Stimulated activated effector memory CD8-positive, alpha-beta T cell treated with anti-CD3 and anti-CD28 coated beads, Interleukin-12 subunit alpha, Interleukin-12 subunit beta, amount 100 ng/mL, for 72 hours (primary cell): ENCODE data around the gene UBXN4.
A peak's percentile ranks its signal among the peaks of the same experiment; 100 is the strongest.

Experiments used
- ATAC-seq: fragments of 150-1000 bp; cut with Tn5 transposase; 2 replicates; pipeline ENCODE4 v1.10.0; 2021
- DNase-seq, 2 donors: peaks; one replicate each; pipeline ENCODE4 v3.0.0; 2021 to 2022; ENCODE audit warnings: low spot score in 2 of 2
- H3K27ac Mint-ChIP-seq: one replicate; pipeline ENCODE4 v1.8.0; 2022; ENCODE audit warnings: mild to moderate bottlenecking, mixed read lengths
- H3K36me3 Mint-ChIP-seq: one replicate; pipeline ENCODE4 v1.8.0; 2022; ENCODE audit warnings: mild to moderate bottlenecking, mixed read lengths
- H3K4me1 Mint-ChIP-seq: one replicate; pipeline ENCODE4 v1.8.0; 2022; ENCODE audit warnings: mixed read lengths
- H3K4me3 Mint-ChIP-seq: one replicate; pipeline ENCODE4 v1.8.0; 2022; ENCODE audit warnings: mild to moderate bottlenecking, mixed read lengths
- H3K9me3 Mint-ChIP-seq: one replicate; pipeline ENCODE4 v1.8.0; 2022; ENCODE audit warnings: mixed read lengths

UBXN4 gene

DNA sequence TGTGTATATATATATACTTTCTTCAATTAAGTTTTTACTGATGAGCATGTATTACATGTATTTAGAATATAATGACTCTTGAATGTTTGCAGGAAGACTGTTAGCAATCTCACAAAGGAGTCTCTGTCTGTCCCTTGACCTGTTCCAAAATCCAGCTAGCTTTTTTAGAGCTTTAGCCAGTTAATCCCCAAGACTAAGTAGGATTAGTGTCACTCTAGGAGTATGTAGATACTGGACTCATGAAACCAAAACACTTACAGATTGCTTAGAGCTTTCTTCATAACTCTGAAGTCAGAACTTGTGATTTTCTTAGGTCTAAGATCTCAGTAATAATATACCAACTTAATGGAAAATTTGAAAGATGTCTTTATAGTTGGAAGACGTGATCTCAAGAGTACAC lies 2.2 kb downstream of the UBXN4 start:
- Mint-ChIP-seq H3K9me3 (no peaks in the 10 kb centered on the region), H3K36me3 (peaks cover 63% of the 10 kb centered on the region), H3K27ac (peak overlapping the region; percentile 23), H3K4me3 (peak overlapping the region; percentile 89), H3K4me1 (peaks cover 29% of the 10 kb centered on the region)
- ATAC-seq (no peak), DNase-seq (no peak)

DNA sequence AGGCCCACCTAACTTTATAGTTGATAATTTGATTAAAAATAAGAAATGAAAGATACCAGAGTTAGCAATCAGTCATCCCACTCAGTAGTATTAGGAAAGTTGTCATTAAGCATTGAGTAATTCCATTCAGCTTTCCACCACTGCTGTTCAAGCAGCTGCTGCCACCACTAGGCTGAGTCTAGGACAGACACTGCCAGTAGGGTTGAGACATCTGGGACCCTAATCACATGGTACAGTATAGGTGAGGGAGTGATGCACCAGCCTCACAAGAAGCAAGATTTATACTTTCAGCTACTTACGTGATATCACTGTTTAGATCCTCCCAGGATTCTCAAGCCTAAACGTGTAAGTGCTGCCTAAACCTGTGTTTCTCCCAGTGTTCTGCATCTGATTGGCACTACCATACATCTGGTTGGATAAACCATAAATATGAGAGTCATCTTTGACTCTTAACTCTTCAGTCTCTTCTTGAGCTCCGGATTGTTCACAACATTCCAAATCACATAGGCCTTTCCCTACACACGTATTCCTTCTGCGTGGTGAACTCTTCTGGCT lies 3.2 kb downstream of the UBXN4 start:
- ATAC-seq = no peak
- Mint-ChIP-seq H3K36me3 (peaks cover 73% of the 10 kb centered on the region), H3K27ac (peak overlapping the region; percentile 23), H3K9me3 (no peaks in the 10 kb centered on the region), H3K4me1 (peaks cover 29% of the 10 kb centered on the region), H3K4me3 (peak overlapping the region; percentile 89)
- no peak for DNase-seq

DNA sequence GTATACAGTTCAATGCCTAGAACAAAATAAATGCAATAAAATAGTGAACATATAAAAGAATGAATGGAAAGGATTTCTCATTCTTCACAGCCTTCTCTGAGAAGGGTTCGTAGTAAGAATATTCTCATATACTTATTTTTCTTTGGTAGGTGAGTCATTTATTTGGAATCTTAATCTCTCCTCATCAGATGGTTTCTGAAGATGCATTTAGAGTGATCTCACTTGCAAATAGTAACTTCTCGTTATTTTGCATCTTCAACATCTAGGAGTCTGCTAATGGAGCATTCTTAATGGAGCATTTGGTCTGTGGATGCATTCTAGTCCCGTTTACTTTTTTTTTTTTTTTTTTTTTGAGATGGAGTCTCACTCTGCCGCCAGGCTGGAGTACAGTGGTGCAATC lies 3.9 kb downstream of the UBXN4 start:
- H3K4me3 Mint-ChIP-seq = peak overlapping the region; percentile 89
- DNase-seq (no peak), ATAC-seq (no peak)
- no peaks in the 10 kb centered on the region for H3K9me3 Mint-ChIP-seq
- no peak overlapping the region for H3K27ac Mint-ChIP-seq
- peaks cover 29% of the 10 kb centered on the region for H3K4me1 Mint-ChIP-seq
- peaks cover 80% of the 10 kb centered on the region for H3K36me3 Mint-ChIP-seq

DNA sequence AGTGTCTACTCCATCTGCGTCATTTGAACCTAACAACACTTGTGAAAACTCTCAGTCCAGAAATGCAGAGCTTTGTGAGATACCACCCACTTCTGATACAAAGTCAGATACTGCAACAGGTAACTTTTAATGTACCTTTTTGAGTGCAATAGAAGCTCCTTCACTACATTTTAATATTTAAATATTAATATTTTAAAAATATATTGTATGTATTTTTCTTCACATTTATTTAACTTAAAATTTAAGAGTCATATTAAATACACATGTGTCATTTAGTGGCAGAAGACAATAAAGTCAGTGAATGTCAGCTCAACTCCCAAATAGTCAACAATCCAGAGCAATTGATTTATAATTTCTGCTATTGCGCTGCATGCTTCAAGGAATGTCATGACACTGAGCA lies 13.9 kb downstream of the UBXN4 start:
- H3K36me3 Mint-ChIP-seq = peaks cover 100% of the 10 kb centered on the region
- ATAC-seq (no peak), DNase-seq (no peak)
- no peak overlapping the region for H3K27ac Mint-ChIP-seq
- H3K9me3 Mint-ChIP-seq = peaks cover 3% of the 10 kb centered on the region
- no peak overlapping the region for H3K4me3 Mint-ChIP-seq
- no peaks in the 10 kb centered on the region for H3K4me1 Mint-ChIP-seq

DNA sequence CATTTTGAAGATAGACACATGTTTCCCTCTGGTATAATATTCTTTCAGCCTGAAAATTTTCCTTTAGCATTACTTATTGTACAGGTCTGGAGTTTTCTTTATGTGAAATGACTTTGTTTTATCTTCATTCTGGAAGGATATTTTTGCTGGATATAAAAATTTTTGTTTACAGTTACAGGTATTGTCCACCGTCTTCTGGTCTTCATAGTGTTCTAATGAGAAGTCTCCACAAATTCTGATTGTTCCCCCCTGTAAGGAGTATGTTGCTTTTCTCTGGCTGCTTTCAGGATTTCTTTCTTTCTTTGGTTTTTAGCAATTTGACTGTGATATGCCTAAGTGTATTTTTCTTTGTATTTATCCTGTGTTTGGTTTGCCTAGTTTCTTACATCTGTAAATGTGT lies 15.0 kb downstream of the UBXN4 start:
- peaks cover 100% of the 10 kb centered on the region for H3K36me3 Mint-ChIP-seq
- no peaks in the 10 kb centered on the region for H3K4me1 Mint-ChIP-seq
- H3K9me3 Mint-ChIP-seq = peaks cover 3% of the 10 kb centered on the region
- ATAC-seq (no peak), DNase-seq (no peak)
- H3K27ac Mint-ChIP-seq = no peak overlapping the region
- H3K4me3 Mint-ChIP-seq = no peak overlapping the region

DNA sequence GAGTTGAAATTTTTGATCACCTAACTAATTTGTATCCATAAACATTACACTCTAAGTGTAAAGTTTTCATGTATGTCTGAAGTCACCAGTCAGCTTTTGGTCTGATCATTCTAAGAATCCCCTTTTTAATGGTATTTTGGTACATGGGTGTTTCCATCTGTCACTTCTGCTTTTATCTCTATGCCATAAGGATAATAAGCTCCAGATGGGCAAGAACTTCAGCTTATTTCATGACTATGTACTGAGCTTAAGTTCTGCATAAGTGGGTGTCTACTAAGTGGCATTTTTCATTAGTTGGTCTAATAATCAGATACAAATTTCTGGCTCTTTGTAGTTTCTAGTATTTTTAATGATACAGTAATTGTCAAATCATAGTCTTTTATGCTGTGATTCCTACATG lies 20.4 kb downstream of the UBXN4 start:
- Mint-ChIP-seq H3K36me3 (peaks cover 100% of the 10 kb centered on the region), H3K4me1 (no peaks in the 10 kb centered on the region), H3K4me3 (no peak overlapping the region), H3K9me3 (no peaks in the 10 kb centered on the region), H3K27ac (no peak overlapping the region)
- no peak for DNase-seq
- ATAC-seq = no peak

DNA sequence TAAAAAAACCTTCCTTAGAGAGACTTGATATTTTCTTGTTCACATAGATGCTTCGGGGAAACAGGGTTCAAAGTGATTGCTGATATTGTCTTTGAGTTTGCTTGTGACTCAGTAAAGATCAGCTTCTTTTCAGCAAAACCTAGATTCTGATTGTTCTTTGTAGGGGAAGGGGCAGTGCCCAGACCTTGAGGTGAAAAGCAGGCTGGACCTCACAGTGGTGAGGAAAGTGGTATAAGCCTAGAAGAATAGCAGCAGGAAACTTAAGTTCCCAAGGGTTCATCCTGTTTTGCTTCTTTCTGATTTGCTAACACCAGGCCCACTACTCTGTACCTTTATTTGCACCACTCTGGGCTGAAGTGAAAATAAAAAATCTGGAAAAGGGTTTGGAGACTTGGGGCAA lies 20.9 kb downstream of the UBXN4 start:
- ATAC-seq (no peak), DNase-seq (no peak)
- Mint-ChIP-seq H3K4me1 (no peaks in the 10 kb centered on the region), H3K27ac (no peak overlapping the region), H3K36me3 (peaks cover 100% of the 10 kb centered on the region), H3K9me3 (no peaks in the 10 kb centered on the region), H3K4me3 (no peak overlapping the region)

DNA sequence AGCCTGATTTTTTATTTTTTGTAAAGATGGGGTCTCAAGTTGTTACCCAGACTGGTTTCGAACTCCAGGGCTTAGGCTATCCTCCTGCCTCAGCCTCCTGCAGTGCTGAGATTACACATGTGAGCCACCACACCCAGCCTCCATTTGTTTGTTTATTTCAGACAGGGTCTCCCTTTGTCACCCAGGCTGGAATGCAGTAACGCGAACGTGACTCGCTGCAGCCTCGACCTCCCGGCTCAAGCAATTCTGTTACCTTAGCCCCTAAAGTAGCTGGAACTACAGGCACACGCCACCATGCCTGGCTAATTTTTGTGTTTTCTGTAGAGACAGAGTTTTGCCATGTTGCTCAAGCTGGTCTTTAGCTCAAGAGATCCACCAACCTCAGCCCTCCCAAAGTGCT lies 27.2 kb downstream of the UBXN4 start:
- Mint-ChIP-seq H3K4me3 (no peak overlapping the region), H3K4me1 (peaks cover 6% of the 10 kb centered on the region), H3K27ac (no peak overlapping the region), H3K36me3 (peaks cover 100% of the 10 kb centered on the region), H3K9me3 (no peaks in the 10 kb centered on the region)
- ATAC-seq (no peak), DNase-seq (no peak)

DNA sequence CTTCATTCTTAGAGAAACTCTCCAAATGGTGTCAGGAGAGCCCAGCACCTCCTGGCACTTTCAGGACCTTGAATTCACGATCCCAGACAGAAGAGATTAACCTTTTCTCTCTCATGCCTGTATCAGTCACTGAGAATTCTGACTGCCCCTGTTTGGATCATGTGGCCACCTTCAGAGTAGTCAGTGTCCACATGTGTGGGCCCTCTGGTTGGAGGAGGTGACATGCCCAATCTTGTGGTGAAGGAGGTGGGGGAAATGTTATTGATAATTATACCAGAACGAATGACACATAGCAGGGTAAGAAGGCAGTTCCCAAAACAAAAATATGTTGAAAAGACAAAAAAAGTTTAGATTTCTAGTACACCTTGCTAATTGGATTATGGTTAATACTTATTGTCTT lies 31.7 kb downstream of the UBXN4 start:
- no peak overlapping the region for H3K4me3 Mint-ChIP-seq
- no peaks in the 10 kb centered on the region for H3K9me3 Mint-ChIP-seq
- peaks cover 6% of the 10 kb centered on the region for H3K4me1 Mint-ChIP-seq
- no peak for DNase-seq
- peaks cover 100% of the 10 kb centered on the region for H3K36me3 Mint-ChIP-seq
- peak overlapping the region; percentile 78 for H3K27ac Mint-ChIP-seq
- peak; percentile 77 for ATAC-seq

DNA sequence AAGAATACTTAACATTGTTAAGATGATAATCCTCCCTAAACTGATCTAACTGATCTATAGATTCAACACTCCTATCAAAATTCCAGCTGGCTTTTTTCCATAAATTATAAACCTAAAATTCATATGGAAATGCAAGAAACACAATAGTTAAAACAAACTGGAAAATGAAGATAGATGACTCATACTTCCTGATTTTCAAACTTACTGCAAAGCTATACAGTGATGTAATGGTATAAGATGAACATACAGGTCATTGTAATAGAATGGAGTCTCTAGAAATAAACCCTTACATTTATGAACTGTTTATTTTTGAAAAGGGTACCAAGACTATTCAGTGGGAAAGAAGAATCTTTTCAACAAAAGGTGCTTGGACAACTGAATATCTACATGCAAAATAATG lies 32.3 kb downstream of the UBXN4 start:
- no peak overlapping the region for H3K4me3 Mint-ChIP-seq
- H3K27ac Mint-ChIP-seq = peak overlapping the region; percentile 78
- H3K36me3 Mint-ChIP-seq = peaks cover 100% of the 10 kb centered on the region
- no peak for DNase-seq
- peaks cover 6% of the 10 kb centered on the region for H3K4me1 Mint-ChIP-seq
- ATAC-seq = no peak
- no peaks in the 10 kb centered on the region for H3K9me3 Mint-ChIP-seq

DNA sequence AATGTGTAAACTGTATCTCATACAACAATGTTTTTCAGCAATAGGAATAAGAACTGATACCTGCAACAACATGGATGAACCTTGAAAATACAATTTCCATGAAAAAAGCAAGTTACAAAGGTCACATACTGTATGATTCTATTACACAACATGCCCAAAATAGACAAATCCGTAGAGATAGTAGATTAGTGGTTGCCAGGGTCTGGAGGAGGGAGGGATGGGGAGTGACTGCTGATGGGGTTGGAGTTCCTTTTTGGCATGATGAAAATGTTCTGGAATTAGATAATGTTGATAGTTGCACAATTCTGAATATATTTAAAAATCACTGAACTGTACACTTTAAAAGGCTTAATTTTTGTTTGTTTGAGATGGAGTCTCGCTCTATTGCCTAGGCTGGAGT lies 33.8 kb downstream of the UBXN4 start:
- H3K4me1 Mint-ChIP-seq = peaks cover 6% of the 10 kb centered on the region
- no peak for DNase-seq
- no peak for ATAC-seq
- H3K36me3 Mint-ChIP-seq = peaks cover 100% of the 10 kb centered on the region
- H3K4me3 Mint-ChIP-seq = no peak overlapping the region
- H3K9me3 Mint-ChIP-seq = no peaks in the 10 kb centered on the region
- H3K27ac Mint-ChIP-seq = no peak overlapping the region

DNA sequence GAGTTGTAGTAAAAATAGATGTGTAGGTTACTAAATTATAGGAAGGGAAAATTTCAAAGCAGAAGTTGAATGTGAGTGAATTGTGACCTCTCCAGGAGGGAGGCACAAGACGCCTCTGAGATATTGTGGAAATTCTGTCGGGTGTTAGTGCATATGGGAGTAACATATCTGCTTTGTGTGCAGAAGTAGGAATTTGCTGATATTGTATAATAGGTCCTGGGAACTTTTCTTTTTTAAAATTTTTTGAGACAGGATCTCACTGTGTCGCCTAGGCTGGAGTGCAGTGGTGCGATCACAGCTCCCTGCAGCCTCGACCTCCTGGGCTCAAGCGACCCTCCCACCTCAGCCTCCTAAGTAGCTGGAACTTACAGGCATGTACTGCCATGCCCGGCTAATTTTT lies 34.7 kb downstream of the UBXN4 start:
- no peaks in the 10 kb centered on the region for H3K9me3 Mint-ChIP-seq
- H3K36me3 Mint-ChIP-seq = peaks cover 100% of the 10 kb centered on the region
- DNase-seq (no peak), ATAC-seq (no peak)
- no peak overlapping the region for H3K27ac Mint-ChIP-seq
- H3K4me3 Mint-ChIP-seq = no peak overlapping the region
- H3K4me1 Mint-ChIP-seq = peaks cover 6% of the 10 kb centered on the region

DNA sequence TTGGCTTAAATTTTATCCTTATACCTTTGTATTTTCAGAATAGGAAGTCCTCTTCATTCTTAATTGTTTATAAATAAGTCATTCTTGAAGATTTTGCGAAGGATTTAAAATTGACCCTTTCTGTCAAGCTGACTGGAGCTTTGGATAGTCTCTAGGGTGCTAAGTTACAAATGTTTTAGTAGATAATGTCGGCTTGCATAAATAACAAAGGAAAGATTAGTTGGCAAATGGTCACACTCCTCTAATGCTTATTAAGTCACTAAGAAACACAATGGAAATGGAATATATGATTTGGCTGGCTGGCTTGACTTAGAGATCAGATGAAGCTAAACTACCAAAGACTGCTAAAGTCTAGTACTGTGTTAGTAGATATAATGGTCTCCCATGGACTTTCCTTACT lies 40.6 kb downstream of the UBXN4 start:
- ATAC-seq (no peak), DNase-seq (no peak)
- no peak overlapping the region for H3K4me3 Mint-ChIP-seq
- H3K4me1 Mint-ChIP-seq = no peaks in the 10 kb centered on the region
- H3K27ac Mint-ChIP-seq = peak overlapping the region; percentile 76
- H3K36me3 Mint-ChIP-seq = peaks cover 100% of the 10 kb centered on the region
- no peaks in the 10 kb centered on the region for H3K9me3 Mint-ChIP-seq

DNA sequence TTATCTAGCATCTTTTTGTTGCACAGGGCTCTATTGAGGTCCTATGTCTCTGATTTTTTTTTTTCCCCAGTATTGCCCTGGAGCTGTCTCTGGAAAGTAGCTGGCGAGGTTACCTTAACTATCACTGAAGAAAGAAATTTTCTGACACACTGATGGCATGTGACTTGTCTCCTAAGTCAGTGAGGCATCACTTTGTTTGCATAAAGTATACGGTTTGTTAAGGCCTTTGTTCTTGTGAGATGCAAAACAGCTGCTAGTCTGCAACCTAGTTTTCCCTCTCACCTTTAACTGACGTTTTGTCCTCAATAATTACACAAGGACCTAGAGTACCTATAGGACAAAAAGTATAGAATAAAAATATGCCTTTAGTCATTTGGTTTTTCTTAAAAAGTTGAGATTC lies 41.8 kb downstream of the UBXN4 start:
- H3K27ac Mint-ChIP-seq = peak overlapping the region; percentile 76
- peaks cover 91% of the 10 kb centered on the region for H3K36me3 Mint-ChIP-seq
- H3K9me3 Mint-ChIP-seq = no peaks in the 10 kb centered on the region
- ATAC-seq (no peak), DNase-seq (no peak)
- H3K4me3 Mint-ChIP-seq = no peak overlapping the region
- no peaks in the 10 kb centered on the region for H3K4me1 Mint-ChIP-seq

DNA sequence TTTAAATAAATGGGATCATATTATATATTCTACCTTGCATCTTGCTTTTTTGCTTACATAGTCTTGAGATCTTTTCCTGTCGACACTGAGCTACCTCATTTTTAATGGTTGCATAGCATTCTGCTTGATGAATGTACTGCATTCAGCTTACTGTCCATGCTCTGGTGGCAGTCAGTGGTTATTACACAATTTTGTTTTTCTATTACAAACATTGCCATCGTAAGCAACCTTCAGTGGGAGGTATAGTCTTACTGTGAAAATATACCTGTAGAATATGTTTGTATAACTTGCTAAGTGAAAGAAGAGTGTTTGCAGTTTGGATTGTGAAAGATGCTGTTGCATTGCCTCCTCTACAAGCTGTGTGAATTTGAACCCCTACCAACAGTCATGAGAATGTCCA lies 43.4 kb downstream of the UBXN4 start:
- no peaks in the 10 kb centered on the region for H3K9me3 Mint-ChIP-seq
- no peak overlapping the region for H3K4me3 Mint-ChIP-seq
- ATAC-seq (no peak), DNase-seq (no peak)
- peaks cover 75% of the 10 kb centered on the region for H3K36me3 Mint-ChIP-seq
- H3K27ac Mint-ChIP-seq = no peak overlapping the region
- H3K4me1 Mint-ChIP-seq = no peaks in the 10 kb centered on the region

DNA sequence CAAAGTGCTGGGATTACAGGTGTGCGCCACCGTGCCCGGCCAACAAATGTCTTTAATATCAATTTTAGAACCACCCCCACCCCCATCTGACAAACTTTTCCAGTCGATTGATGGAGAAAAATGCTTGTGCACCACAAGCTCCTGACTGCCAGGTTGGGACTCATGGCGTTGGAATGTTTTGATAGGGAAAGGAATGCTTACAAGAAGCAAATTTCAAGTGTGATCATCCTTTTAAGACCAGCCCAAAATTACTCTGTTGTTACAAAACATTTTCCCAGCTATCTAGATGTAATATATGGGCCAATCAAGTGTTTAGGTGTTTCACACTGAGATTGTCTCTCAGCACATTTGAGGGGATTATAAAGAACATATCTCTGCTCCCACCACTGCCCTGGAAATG lies 45.2 kb downstream of the UBXN4 start:
- no peak for DNase-seq
- peaks cover 7% of the 10 kb centered on the region for H3K4me1 Mint-ChIP-seq
- ATAC-seq = no peak
- no peaks in the 10 kb centered on the region for H3K9me3 Mint-ChIP-seq
- H3K4me3 Mint-ChIP-seq = no peak overlapping the region
- H3K36me3 Mint-ChIP-seq = peaks cover 57% of the 10 kb centered on the region
- peak overlapping the region; percentile 29 for H3K27ac Mint-ChIP-seq

DNA sequence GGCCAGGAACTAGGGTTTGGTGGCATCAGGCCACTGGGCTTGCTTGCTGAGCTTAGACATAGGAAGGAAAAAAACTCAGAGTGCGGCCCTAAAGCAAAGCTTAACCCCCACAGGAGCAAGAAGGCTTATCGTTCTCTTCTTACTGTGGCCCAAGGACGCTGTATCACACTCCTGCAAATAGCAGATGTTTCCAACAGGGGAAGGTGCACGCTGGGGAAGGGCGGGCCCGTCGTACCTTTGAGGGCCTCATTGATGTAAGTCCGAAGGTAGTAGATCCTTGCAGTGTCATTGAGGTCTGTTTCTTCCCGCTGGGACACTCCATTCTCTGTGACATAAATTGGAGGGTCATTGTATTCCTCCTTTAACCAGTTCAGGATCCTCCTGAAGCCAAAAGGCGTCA lies 48.8 kb downstream of the UBXN4 start:
- Mint-ChIP-seq H3K36me3 (peaks cover 21% of the 10 kb centered on the region), H3K27ac (no peak overlapping the region), H3K4me3 (no peak overlapping the region), H3K4me1 (peaks cover 29% of the 10 kb centered on the region), H3K9me3 (no peaks in the 10 kb centered on the region)
- DNase-seq = no peak
- ATAC-seq = no peak
